ENCODE data around the gene FAAP100. TPM values are rescaled to one million over a fixed set of nuclear protein-coding genes. Genes with fewer than 3 reads are reported as not detected.

Gene FAAP100
- total RNA-seq, 6 donors from 2014 or later: 22.0 to 70.2 (median 32.5) TPM

GRCh38 chr17:81491761-81492160 is 60.4 kb downstream of the FAAP100 start:
- TF ChIP-seq CTCF (IDR thresholded peaks at IDR 0.05) (no peak), POLR2AphosphoS5 (IDR thresholded peaks at IDR 0.05) (no peak), EP300 (IDR thresholded peaks at IDR 0.05) (no peak), POLR2A (IDR thresholded peaks at IDR 0.05) (no peak)
- no peaks in the 10 kb centered on the region for H3K9me3 ChIP-seq
- H3K27ac ChIP-seq: no peak overlapping the region
- H3K4me3 ChIP-seq: no peak overlapping the region
- 25 to 52% methylated on average over 3 to 4 of the region's 5 CpGs for WGBS, 2 donors
- H3K27me3 ChIP-seq: no peaks in the 10 kb centered on the region
- H3K4me1 ChIP-seq: peaks cover 8 to 27% (median 15%) of the 10 kb centered on the region in 4 donors
- DNase-seq: no peak
- H3K36me3 ChIP-seq: no peaks in the 10 kb centered on the region
- no peak for ATAC-seq (ENCODE audit: low FRiP score in 2 of 2)

DNA sequence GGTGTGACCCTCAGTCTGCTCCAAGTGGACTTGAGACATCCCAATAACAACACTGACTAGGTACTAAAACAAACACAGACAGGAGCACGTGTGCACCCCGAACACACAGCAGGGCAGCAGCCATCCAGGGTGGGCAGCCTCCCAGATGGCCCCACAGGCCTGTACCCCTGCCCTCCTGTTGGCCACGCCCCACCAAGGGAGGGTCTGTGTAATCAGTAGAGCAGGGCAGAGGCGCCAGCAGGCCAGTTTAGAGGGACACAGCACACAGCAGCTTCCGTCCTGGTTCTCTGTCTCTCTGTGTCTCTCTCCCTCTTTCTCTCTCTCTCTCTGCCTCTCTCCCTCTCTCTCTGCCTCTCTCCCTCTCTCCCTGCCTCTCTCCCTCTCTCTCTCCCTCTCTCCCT is 61.0 kb downstream of the FAAP100 start:
- Histone ChIP-seq H3K4me3 (no peak overlapping the region), H3K27ac (no peak overlapping the region), H3K4me1 (peaks cover 8 to 27% (median 15%) of the 10 kb centered on the region in 4 donors), H3K27me3 (no peaks in the 10 kb centered on the region), H3K36me3 (no peaks in the 10 kb centered on the region), H3K9me3 (no peaks in the 10 kb centered on the region)
- WGBS, 2 donors: 35 to 43% methylated on average over 4 to 5 of the region's 5 CpGs
- TF ChIP-seq POLR2A (IDR thresholded peaks at IDR 0.05) (no peak), CTCF (IDR thresholded peaks at IDR 0.05) (no peak), EP300 (IDR thresholded peaks at IDR 0.05) (no peak), POLR2AphosphoS5 (IDR thresholded peaks at IDR 0.05) (no peak)
- DNase-seq (peak in 1 of 2 donors; percentile 57), ATAC-seq (ENCODE audit: low FRiP score in 2 of 2) (no peak)

DNA sequence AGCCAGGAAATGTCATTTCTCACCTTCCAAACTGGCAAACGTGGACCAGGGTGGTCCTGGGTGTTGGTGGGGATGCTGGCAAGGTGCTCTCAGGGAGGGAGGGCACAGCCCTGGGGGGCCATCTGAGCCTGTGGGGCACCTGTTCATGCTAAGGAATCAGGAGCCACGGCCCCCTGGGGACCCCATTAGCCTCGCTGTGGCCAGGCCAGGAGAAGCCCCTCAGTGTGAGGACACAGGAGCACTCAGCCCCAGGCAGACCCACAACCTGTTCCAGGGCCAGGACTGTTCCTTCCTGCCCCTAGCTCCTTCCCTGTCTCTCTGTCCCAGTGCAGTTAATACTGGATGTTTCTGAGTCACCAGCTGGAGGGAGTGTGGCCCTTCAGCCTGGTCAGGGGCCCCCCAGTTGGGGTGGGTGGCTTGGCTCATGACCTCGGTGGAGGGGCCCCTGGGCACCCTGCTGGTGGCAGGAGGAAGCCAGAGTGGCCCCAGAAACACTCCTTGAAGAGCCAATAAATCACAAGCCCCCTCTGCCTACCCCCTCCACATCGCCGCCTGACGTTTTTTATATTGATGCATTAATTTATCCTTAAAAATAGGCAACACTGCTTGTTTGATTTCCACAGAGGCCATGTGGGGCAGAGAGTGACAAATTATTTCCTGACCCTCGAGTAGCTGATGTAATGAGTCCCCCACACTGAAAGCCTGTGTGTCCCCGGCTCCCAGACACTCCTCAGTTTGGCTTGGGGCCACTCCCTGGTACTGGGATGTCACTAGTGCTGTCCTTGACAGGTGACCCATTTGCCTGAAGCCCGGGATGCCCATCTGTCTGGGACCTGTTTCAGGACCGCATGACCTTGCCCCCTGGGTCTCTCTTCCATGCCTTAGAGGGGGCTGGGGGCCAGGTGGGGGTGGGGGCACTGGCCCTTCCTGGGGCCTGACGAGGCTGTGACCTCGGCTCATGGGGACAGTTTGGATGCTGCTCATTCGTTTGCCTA is 61.9 kb downstream of the FAAP100 start:
- Histone ChIP-seq H3K4me1 (peaks cover 8 to 27% (median 15%) of the 10 kb centered on the region in 4 donors), H3K4me3 (no peak overlapping the region), H3K27ac (no peak overlapping the region), H3K36me3 (no peaks in the 10 kb centered on the region), H3K27me3 (no peaks in the 10 kb centered on the region), H3K9me3 (no peaks in the 10 kb centered on the region)
- ATAC-seq (ENCODE audit: low FRiP score in 2 of 2) (no peak), DNase-seq (peak in 1 of 2 donors; percentile 39)
- no peak for TF ChIP-seq EP300 (IDR thresholded peaks at IDR 0.05)
- 67% methylated on average over 10 to 14 of the region's 14 CpGs for WGBS, 2 donors

Small RNAs within 50 kb of the gene (small RNA-seq; reads per million reads assigned to genes)
- 0 reads per million in 4 donors for gene RF00019

Other genes starting within 250 kb of the FAAP100 start
- gene BAHCC1, start 156.9 kb downstream of the FAAP100 start, total RNA-seq: 10 to 100 TPM in 5 of 6 donors, 1 to 10 TPM in 1; 8.2 to 81.7 (median 21.0) TPM
- gene ACTG1, start 39.6 kb downstream of the FAAP100 start, total RNA-seq: 1,000 to 10,000 TPM in 5 of 6 donors, 100 to 1,000 TPM in 1; 902 to 3,864 (median 2,097) TPM
- 10 to 100 TPM in 1 of 6 donors, 1 to 10 TPM in 5; 2.7 to 37.7 (median 3.9) TPM for gene FSCN2, start 24.0 kb downstream of the FAAP100 start, total RNA-seq
- 100 to 1,000 TPM in 2 of 6 donors, 10 to 100 TPM in 4; 59.9 to 373 (median 87.4) TPM for gene NPLOC4, start 84.8 kb upstream of the FAAP100 start, total RNA-seq
- 1 to 10 TPM in 3 of 6 donors, under 1 TPM in 3; 0.61 to 2.8 (median 1.0) TPM for gene TSPAN10, start 84.8 kb upstream of the FAAP100 start, total RNA-seq
- 10 to 100 TPM in 1 of 6 donors, 1 to 10 TPM in 2, not detected in 3; 1.0 to 12.6 (median 1.7) TPM for gene PDE6G, start 104.2 kb upstream of the FAAP100 start, total RNA-seq
- gene OXLD1, start 114.3 kb upstream of the FAAP100 start, total RNA-seq: 10 to 100 TPM; 32.2 to 46.7 (median 38.5) TPM
- 10 to 100 TPM; 10.8 to 49.2 (median 12.6) TPM for gene CCDC137, start 114.4 kb upstream of the FAAP100 start, total RNA-seq
- 10 to 100 TPM; 16.9 to 47.1 (median 20.5) TPM for gene ARL16, start 131.4 kb upstream of the FAAP100 start, total RNA-seq
- 100 to 1,000 TPM in 4 of 6 donors, 10 to 100 TPM in 2; 74.7 to 164 (median 108) TPM for gene HGS, start 131.7 kb upstream of the FAAP100 start, total RNA-seq
- gene MRPL12, start 151.0 kb upstream of the FAAP100 start, total RNA-seq: 10 to 100 TPM; 29.3 to 69.8 (median 47.8) TPM
- 10 to 100 TPM in 5 of 6 donors, 1 to 10 TPM in 1; 9.9 to 20.2 (median 12.7) TPM for gene SLC25A10, start 159.9 kb upstream of the FAAP100 start, total RNA-seq

All from upper lobe of left lung (tissue), 6 donors.